Activated gamma-delta T cell treated with Interleukin-2 at 50 U/mL for 16 hours (primary cell): ENCODE measurements around the gene FRAS1.
"Not testable (repeated sequence)": the region's sequence is repeated elsewhere in the genome, so short reads cannot be mapped to it uniquely, and the experiment has no call there.

ENCODE experiments used
- DNase-seq: peaks from one replicate; pipeline ENCODE4 v3.0.0-alpha.2; 2020

Gene FRAS1

DNA sequence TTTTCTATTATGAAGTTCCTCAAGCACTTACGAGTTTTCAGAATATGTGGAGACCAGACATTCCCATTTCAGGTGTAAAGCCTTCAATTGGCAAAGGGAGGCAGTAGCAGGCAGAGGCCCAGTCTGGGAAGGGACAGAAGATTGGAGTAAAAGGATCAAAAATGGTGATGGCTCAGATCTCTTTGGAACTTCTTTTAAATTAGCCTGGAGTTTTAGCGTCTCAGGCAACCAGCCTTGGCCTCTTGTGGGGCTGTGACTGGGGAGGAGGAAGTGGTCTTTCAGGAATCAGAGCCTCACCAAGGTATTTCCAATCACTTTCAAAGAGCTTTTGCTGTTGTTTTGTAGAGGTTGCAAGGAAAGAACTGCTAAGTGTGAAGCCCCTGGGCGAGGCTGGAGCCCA lies 239.1 kb downstream of the FRAS1 start:
- DNase-seq = no peak

GRCh38 chr4:78297116-78297800 lies 240.1 kb downstream of the FRAS1 start:
- no peak for DNase-seq

DNA sequence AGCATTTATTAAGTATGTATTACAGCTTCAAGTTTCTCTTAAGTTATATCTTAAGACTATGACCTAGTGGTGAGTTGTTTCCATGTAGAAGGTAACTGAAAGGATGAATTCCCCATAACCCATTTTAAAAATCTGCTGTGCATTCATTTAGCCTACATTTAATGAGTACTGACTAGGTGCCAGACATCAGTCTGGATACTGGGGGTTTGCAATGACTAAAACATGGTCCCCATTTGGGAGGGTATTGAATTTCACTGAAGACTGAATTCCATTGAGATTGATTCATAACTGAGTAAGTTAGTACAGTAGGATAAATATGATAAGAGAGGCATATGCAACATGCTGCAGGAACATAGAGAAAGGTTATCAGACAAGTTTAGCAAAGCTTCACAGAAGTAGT lies 241.5 kb downstream of the FRAS1 start:
- DNase-seq = no peak

- no peak for DNase-seq
Observed at GRCh38 chr4:78299565-78299972, 242.4 kb downstream of the FRAS1 start.

GRCh38 chr4:78307263-78307662 lies 250.1 kb downstream of the FRAS1 start:
- DNase-seq = not testable (repeated sequence)

- DNase-seq = no peak
Observed at GRCh38 chr4:78308517-78308916, 251.4 kb downstream of the FRAS1 start.

- DNase-seq = no peak
Observed at GRCh38 chr4:78309352-78309751, 252.2 kb downstream of the FRAS1 start.

GRCh38 chr4:78310007-78310739 lies 253.1 kb downstream of the FRAS1 start:
- no peak for DNase-seq

DNA sequence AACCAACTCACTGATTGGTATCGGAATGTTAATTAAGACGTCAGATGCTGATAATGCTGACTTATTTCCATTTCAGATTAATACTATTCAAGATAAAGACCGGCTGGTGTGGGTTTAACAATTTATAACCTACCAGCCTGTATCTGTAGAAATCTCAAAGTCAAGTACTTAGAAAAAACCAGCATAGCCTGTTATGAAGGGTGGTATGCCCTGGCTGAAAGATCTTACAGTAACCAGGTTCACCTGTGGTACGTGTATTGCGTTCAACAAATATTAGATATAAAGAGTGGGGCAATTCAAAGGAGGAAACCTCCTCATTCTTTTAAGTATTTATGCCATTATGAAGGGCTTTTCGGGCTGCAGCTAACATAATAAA lies 253.6 kb downstream of the FRAS1 start:
- no peak for DNase-seq

GRCh38 chr4:78311306-78311705 lies 254.2 kb downstream of the FRAS1 start:
- DNase-seq = no peak

DNA sequence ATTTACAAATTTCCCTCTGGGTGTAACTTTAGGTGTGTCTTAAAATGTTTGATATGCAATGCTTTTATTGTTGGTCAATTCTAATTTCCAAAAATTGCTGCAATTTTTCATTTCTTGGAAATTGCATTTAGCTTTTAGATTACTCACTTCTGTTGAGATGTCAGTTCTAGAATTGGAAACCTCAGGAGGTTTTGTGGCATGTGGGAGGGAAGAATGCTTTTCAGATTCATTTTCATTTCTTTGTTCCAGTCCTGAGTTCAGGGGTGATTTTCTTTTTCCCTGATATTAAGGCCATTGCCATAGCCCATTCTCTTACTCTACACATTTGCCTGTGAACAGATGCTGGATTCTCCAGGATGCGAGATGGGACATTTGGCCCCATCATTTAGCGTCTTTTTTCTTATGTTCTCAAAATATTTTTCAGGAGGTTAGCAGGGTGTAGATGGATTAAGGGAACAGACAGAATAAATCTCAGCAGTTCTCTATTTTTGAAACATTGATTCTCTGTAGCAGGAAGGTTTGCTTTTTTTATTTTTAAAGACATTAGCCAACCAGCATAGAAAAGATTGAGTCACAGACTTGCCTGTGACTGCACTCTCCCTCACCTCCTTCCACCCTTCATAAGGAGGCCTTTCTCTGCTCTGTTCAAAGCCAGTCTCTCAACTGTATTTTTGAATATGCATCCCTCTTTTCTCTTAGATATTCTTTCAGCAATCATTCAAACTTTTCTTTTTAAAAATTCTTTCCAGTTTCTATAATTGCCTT lies 256.0 kb downstream of the FRAS1 start:
- no peak for DNase-seq

DNA sequence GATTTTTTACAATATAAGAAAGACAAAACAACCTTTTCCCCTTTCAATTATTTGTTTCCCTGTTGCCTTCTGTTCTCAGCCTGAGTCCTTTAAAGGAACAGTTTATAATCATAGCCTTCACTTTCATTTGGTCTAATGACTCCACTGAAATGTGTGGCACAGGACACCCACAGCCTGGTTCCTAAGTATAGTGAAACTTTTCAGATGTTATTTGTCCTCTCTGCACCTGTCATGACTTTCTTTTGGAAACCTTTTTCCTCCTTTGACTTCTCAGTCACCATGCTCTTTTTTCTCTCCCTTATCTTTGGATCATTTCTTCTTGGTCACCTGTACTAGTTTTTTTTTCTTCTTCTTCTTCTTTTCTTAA lies 256.6 kb downstream of the FRAS1 start:
- DNase-seq = no peak

GRCh38 chr4:78318126-78318525 lies 261.0 kb downstream of the FRAS1 start:
- no peak for DNase-seq

- no peak for DNase-seq
Observed at GRCh38 chr4:78320349-78320935, 263.3 kb downstream of the FRAS1 start.

- DNase-seq = no peak
Observed at GRCh38 chr4:78322032-78322431, 264.9 kb downstream of the FRAS1 start.

GRCh38 chr4:78323439-78323838 lies 266.3 kb downstream of the FRAS1 start:
- no peak for DNase-seq

GRCh38 chr4:78324625-78325024 lies 267.5 kb downstream of the FRAS1 start:
- DNase-seq = no peak

- no peak for DNase-seq
Observed at GRCh38 chr4:78325271-78326157, 268.4 kb downstream of the FRAS1 start.

DNA sequence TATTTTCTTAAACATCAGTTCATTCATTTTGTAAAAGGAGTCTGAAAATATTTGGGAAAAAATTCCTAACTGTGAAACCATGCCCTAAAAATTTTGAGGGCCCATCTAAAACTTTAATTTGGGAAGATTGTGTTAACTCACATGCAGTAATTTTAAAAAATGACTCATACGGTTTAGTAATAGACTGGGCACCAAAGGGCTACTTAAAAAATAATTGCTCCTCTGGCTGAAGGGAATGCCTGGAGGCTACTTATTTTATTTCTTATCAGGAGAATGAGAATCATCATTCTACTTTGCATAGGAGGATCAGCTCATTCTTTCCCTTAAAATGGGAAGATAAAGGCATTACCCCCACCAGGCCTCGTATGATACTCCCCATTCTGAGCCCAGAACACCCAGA lies 271.5 kb downstream of the FRAS1 start:
- DNase-seq = not testable (repeated sequence)

- DNase-seq = no peak
Observed at GRCh38 chr4:78331186-78331585, 274.1 kb downstream of the FRAS1 start.

- no peak for DNase-seq
Observed at GRCh38 chr4:78331965-78332364, 274.8 kb downstream of the FRAS1 start.

- DNase-seq = no peak
Observed at GRCh38 chr4:78332976-78333375, 275.9 kb downstream of the FRAS1 start.
